Activated T-cell treated with anti-CD3 and anti-CD28 coated beads, Interleukin-2, amount 50 U/mL, for 4 hours (primary cell): ENCODE data around the gene CLMP. TPM values are rescaled to one million over a fixed set of nuclear protein-coding genes. Genes with fewer than 3 reads are reported as not detected.

ENCODE experiments used
- ATAC-seq, 2 donors: fragments of 200-7000 bp; cut with Tn5 transposase; one replicate each; pipeline ENCODE4 v1.10.0; 2021
- DNase-seq: peaks from one replicate; pipeline ENCODE4 v3.0.0-alpha.2; 2020
- H3K27me3 Mint-ChIP-seq: one replicate; pipeline ENCODE4 v1.8.0; 2021; ENCODE audit warnings: low read depth, mixed read lengths
- H3K36me3 Mint-ChIP-seq: one replicate; pipeline ENCODE4 v1.8.0; 2022; ENCODE audit warnings: mixed read lengths; ENCODE audit not compliant: insufficient read depth
- H3K4me1 Mint-ChIP-seq: one replicate; pipeline ENCODE4 v1.8.0; 2021; ENCODE audit warnings: low read depth, mixed read lengths
- H3K4me3 Mint-ChIP-seq: one replicate; pipeline ENCODE4 v1.8.0; 2021; ENCODE audit warnings: mild to moderate bottlenecking, moderate library complexity, mixed read lengths
- H3K9me3 Mint-ChIP-seq: one replicate; pipeline ENCODE4 v1.8.0; 2021; ENCODE audit warnings: mixed read lengths
- total RNA-seq, 3 donors: library from RNA; stranded (reverse); gene quantifications; one replicate each; pipeline ENCODE4 v1.2.1, GENCODE V29; 2021

Gene CLMP
- total RNA-seq, 3 donors from 2014 or later, result 0.11 to 0.25 (median 0.11) TPM

GRCh38 chr11:123056835-123057491, 138.1 kb downstream of the CLMP start:
- Mint-ChIP-seq H3K9me3 (no peaks in the 10 kb centered on the region), H3K4me3 (peak overlapping the region; percentile 99), H3K4me1 (peaks cover 45% of the 10 kb centered on the region), H3K27me3 (no peaks in the 10 kb centered on the region), H3K36me3 (peaks cover 65% of the 10 kb centered on the region)
- ATAC-seq, result no peak
- DNase-seq, result no peak

GRCh38 chr11:123055191-123055901, 139.7 kb downstream of the CLMP start:
- peaks cover 45% of the 10 kb centered on the region for H3K4me1 Mint-ChIP-seq
- H3K36me3 Mint-ChIP-seq, result peaks cover 50% of the 10 kb centered on the region
- peak; percentile 4 to 9 for ATAC-seq
- DNase-seq, result no peak
- peak overlapping the region; percentile 99 for H3K4me3 Mint-ChIP-seq
- no peaks in the 10 kb centered on the region for H3K27me3 Mint-ChIP-seq
- no peaks in the 10 kb centered on the region for H3K9me3 Mint-ChIP-seq

DNA sequence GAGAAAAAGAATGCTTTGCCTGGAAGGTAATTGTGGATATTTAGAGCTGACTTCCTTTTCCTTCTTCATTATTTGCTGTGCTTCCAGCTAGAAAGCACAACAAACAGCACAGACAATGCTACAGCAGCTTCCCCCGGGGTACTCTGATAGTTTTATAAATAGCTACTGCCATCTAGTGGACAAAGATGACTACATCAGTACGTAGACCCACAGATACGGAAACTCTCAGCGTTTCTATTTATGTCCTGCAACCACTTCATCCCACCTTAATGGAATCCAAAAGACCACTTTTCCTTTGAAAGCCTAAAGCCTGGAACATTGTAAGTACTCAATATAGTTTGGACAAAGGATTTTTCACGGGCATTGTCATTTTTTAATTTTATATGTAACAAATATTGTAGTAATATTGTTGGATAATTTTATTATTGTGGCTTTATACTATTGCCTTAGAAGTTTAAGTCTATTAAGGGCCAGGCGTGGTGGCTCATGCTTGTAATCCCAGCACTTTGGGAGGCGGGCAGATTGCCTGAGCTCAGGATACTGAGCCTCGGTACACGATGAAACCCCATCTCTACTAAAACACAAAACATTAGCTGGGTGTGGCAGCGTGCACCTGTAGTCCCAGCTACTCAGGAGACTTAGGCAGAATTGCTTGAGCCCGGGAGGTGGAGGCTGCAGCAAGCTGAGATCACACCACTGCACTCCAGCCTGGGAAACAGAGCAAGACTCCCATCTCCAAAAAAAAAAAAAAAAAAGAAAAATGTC, 140.6 kb downstream of the CLMP start:
- DNase-seq (no peak), ATAC-seq (peak; percentile 47 to 53)
- Mint-ChIP-seq H3K36me3 (peaks cover 41% of the 10 kb centered on the region), H3K4me3 (peak overlapping the region; percentile 35), H3K27me3 (no peaks in the 10 kb centered on the region), H3K9me3 (no peaks in the 10 kb centered on the region), H3K4me1 (peaks cover 42% of the 10 kb centered on the region)

GRCh38 chr11:123052901-123053721, 141.9 kb downstream of the CLMP start:
- ATAC-seq (peak; percentile 14 to 15), DNase-seq (no peak)
- Mint-ChIP-seq H3K4me3 (no peak overlapping the region), H3K36me3 (peaks cover 27% of the 10 kb centered on the region), H3K4me1 (peaks cover 31% of the 10 kb centered on the region), H3K27me3 (no peaks in the 10 kb centered on the region), H3K9me3 (no peaks in the 10 kb centered on the region)

GRCh38 chr11:123051634-123052033, 143.4 kb downstream of the CLMP start:
- peaks cover 17% of the 10 kb centered on the region for H3K4me1 Mint-ChIP-seq
- H3K9me3 Mint-ChIP-seq, result no peaks in the 10 kb centered on the region

GRCh38 chr11:123051146-123051545, 143.9 kb downstream of the CLMP start:
- Mint-ChIP-seq H3K4me3 (no peak overlapping the region), H3K9me3 (no peaks in the 10 kb centered on the region), H3K27me3 (no peaks in the 10 kb centered on the region), H3K36me3 (peaks cover 8% of the 10 kb centered on the region), H3K4me1 (peaks cover 12% of the 10 kb centered on the region)
- DNase-seq, result no peak
- no peak for ATAC-seq

More at GRCh38 chr11:123051634-123052033, 143.4 kb downstream of the CLMP start:
- ATAC-seq (no peak), DNase-seq (no peak)
- H3K4me3 Mint-ChIP-seq, result no peak overlapping the region
- H3K27me3 Mint-ChIP-seq, result no peaks in the 10 kb centered on the region
- H3K36me3 Mint-ChIP-seq, result peaks cover 13% of the 10 kb centered on the region

- H3K27me3 Mint-ChIP-seq, result no peaks in the 10 kb centered on the region
- no peaks in the 10 kb centered on the region for H3K4me1 Mint-ChIP-seq
- H3K4me3 Mint-ChIP-seq, result no peak overlapping the region
- no peaks in the 10 kb centered on the region for H3K36me3 Mint-ChIP-seq
- DNase-seq, result no peak
- no peak for ATAC-seq
- H3K9me3 Mint-ChIP-seq, result no peaks in the 10 kb centered on the region
Measured at GRCh38 chr11:123047947-123048293, 147.1 kb downstream of the CLMP start.

DNA sequence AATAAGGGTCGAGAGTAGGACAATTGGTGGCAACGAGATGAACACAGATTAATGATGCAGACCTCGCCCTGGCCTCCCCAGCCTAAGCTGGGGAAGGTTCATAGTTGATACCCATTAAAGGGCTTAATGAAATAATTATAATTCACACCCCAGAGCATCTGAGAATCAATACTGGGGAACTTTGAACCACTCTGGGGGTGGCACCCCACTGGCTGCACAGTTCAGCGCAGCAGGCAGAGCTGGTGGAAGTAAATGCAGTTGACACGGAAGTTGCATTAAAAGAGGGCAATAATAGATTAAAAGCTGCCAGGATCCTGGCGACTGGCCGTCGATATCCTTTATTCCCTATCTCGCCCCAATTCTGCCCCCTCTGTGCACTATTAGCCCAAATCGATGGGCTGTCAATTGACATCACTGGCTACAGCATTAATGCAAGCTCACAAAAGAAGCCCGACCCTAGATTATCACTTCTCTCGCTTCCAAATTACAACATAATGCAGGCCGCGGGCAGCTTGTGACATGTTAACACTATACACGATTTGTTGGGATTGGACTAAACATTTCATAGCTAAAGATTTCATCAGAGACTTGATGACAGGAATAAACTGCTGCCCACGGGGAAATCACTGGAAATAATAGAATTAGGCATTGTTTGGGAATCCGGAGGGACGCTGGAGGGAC, 147.6 kb downstream of the CLMP start:
- Mint-ChIP-seq H3K36me3 (no peaks in the 10 kb centered on the region), H3K27me3 (no peaks in the 10 kb centered on the region), H3K9me3 (no peaks in the 10 kb centered on the region), H3K4me1 (no peaks in the 10 kb centered on the region), H3K4me3 (no peak overlapping the region)
- DNase-seq (no peak), ATAC-seq (no peak)

DNA sequence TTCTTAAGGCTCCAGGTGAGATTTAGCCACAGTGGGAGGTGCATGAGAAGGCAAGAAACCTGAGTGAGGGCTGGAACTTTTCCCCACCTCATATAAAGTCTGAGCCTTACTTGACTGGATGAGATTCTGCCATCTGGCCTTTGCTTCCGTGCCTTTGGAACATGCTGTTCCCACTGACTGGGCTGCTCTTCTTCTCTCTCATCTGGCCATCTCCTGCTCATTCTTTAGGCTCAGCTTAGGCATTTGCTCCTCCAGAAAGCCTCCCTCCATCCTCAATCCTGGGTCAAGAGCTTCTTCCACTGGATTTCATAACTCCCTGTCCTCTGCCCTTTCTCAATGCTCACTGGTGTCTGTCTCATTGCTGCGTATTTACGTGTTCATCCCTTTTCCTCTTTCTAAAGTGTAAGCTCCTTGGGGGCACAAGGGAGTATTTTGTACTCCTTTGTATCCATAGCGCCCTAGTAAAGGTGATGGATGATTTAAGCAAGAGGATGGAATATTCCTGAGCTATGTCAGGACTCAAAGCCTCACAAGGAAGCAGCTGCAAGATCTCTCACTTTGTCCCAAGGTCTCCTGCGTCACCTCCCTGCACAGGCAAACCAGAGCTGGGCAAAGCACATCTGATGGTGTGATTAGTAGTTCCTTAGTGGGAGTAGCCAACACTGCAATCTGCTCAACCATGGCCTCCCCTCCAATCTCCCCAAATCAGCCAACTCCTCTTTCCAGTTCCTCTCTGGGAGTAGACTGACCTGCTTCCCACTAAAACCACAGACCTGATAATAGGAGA, 148.4 kb downstream of the CLMP start:
- Mint-ChIP-seq H3K36me3 (no peaks in the 10 kb centered on the region), H3K4me1 (no peaks in the 10 kb centered on the region), H3K27me3 (no peaks in the 10 kb centered on the region), H3K9me3 (no peaks in the 10 kb centered on the region), H3K4me3 (no peak overlapping the region)
- DNase-seq (no peak), ATAC-seq (no peak)

DNA sequence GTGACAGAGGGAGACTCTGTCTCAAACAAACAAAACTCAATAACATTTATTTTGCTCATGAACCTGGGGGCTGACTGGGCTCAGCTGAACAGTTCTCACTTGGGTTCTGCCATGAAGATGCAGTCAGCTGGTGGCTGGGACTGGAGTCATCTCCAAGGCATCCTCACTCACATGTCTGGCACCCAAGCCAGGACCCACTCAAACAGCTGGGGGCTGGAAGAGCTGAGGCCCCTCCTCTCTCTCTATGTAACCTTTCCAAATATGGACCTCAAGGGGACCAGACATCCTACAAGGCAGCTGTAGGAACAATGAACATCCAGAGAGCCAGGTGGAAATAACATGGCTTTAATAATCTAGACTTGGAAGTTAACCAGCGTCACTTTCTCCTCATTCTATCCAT, 149.9 kb downstream of the CLMP start:
- Mint-ChIP-seq H3K4me3 (no peak overlapping the region), H3K4me1 (no peaks in the 10 kb centered on the region), H3K9me3 (no peaks in the 10 kb centered on the region), H3K27me3 (no peaks in the 10 kb centered on the region), H3K36me3 (no peaks in the 10 kb centered on the region)
- ATAC-seq, result no peak
- no peak for DNase-seq

DNA sequence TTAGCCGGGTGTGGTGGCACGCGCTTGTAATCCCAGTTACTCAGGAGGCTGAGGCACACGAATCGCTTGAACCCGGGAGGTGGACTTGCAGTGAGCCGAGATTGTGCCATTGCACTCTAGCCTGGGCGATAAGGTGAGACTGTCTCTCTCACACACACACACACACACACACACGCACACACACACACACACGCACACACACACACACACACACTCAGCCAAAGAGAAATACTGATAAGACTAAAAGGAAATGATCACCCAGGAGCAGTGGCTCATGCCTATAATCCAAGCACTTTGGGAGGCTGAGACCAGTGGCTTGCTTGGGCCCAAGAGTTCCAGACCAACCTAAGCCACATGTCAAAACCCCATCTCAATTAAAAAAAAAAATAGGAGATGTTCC, 153.9 kb downstream of the CLMP start:
- H3K4me1 Mint-ChIP-seq, result no peaks in the 10 kb centered on the region
- no peaks in the 10 kb centered on the region for H3K9me3 Mint-ChIP-seq
- ATAC-seq (no peak), DNase-seq (no peak)
- no peaks in the 10 kb centered on the region for H3K36me3 Mint-ChIP-seq
- H3K27me3 Mint-ChIP-seq, result no peaks in the 10 kb centered on the region
- no peak overlapping the region for H3K4me3 Mint-ChIP-seq

DNA sequence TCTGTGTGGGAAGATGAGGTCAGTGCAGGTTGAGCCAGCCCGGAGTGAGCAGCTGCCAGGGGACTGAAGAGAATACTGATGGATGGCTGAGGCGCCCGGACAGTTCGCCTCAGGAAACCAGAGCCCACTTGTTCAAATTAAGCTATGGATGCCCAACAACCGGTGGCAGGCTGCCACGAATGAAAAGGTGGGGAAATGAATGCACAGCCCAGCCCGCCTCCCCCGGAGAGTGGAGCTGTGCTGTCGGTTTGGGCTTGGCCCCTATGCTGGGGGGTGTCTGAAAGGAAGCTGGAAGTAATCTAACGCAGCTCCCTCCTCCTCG, 155.0 kb downstream of the CLMP start:
- no peak for ATAC-seq
- no peaks in the 10 kb centered on the region for H3K4me1 Mint-ChIP-seq

DNA sequence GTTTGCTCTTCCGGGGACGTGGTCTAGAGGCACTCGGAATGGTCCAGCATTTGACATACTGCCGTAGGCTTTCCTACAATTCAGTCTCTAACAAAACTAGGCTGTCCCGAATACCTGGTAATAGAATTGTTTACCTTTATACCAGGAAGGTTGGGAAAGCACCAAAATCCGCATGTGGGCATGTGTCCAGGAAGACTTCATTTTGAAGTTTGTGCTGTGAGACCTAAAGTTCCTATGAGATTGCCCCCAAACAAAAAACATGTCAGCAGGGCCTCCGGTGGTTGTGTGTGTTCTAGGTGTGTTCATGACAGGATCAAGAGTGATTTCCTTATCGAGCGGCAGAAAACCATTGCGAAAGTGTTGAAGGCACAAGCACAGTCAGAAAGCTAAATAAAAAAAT, 159.2 kb downstream of the CLMP start:
- DNase-seq (no peak), ATAC-seq (no peak)
- Mint-ChIP-seq H3K36me3 (no peaks in the 10 kb centered on the region), H3K9me3 (no peaks in the 10 kb centered on the region), H3K4me1 (no peaks in the 10 kb centered on the region), H3K4me3 (no peak overlapping the region), H3K27me3 (peaks cover 7% of the 10 kb centered on the region)

More for the DNA sequence above, 155.0 kb downstream of the CLMP start:
- Mint-ChIP-seq H3K4me3 (no peak overlapping the region), H3K36me3 (no peaks in the 10 kb centered on the region), H3K27me3 (peaks cover 5% of the 10 kb centered on the region), H3K9me3 (no peaks in the 10 kb centered on the region)
- no peak for DNase-seq
